Tibial nerve (tissue), 4 donors: ENCODE results near the gene PCDH8.

Source experiments
- CTCF ChIP-seq, 5 experiments: fragments of 200-600 bp in 3 of 5; fragments of 450-650 bp in 2 of 5; sonication (generic) in 3 of 5; IDR thresholded peaks; one replicate each; pipeline ENCODE4 v1.5.1; 2016 to 2019; ENCODE audit warnings: antibody characterized with exemption in 5 of 5, mild to moderate bottlenecking in 3 of 5, moderate library complexity in 2 of 5
- EP300 ChIP-seq, 2 donors: sonication (generic); formaldehyde crosslinking; IDR thresholded peaks; one replicate each; pipeline ENCODE4 v1.6.1; 2017; ENCODE audit warnings: antibody characterized with exemption in 2 of 2, mild to moderate bottlenecking in 1 of 2
- POLR2A ChIP-seq, 2 donors: fragments of 450-650 bp; IDR thresholded peaks; one replicate each; pipeline ENCODE4 v1.6.1; 2017; ENCODE audit warnings: antibody characterized with exemption in 2 of 2, mild to moderate bottlenecking in 2 of 2, moderate library complexity in 2 of 2

GRCh38 chr13:52815330-52815729, 33.1 kb downstream of the PCDH8 start:
- TF ChIP-seq POLR2A (IDR thresholded peaks at IDR 0.05): no peak
- no peak for TF ChIP-seq CTCF (IDR thresholded peaks at IDR 0.05)
- TF ChIP-seq EP300 (IDR thresholded peaks at IDR 0.05): no peak
